DND-41 (cell line): Measurements from ENCODE around the gene HIVEP2.

Source experiments
- ATAC-seq: fragments of 200-7000 bp; cut with Tn5 transposase; 3 replicates; pipeline ENCODE4 v1.9.1; 2021; ENCODE audit warnings: low read depth; ENCODE audit not compliant: insufficient read depth
- DNase-seq: peaks from one replicate; pipeline ENCODE4 v3.0.0-alpha.2; 2020
- H2AFZ ChIP-seq: 2 replicates; pipeline ENCODE4 v1.6.0; 2012; ENCODE audit warnings: low read depth, low read length
- H3K27ac ChIP-seq: 2 replicates; pipeline ENCODE4 v1.5.1; 2012; ENCODE audit warnings: low read length, inconsistent platforms
- H3K27me3 ChIP-seq: fragments of 200-600 bp; sonication (generic); 2 replicates; pipeline ENCODE4 v1.6.0; 2012; ENCODE audit warnings: low read length, mild to moderate bottlenecking, inconsistent platforms; ENCODE audit not compliant: insufficient read depth, poor library complexity
- H3K36me3 ChIP-seq: 2 replicates; pipeline ENCODE4 v1.5.1; 2012; ENCODE audit warnings: low read length, inconsistent platforms; ENCODE audit not compliant: insufficient read depth
- H3K4me1 ChIP-seq: 2 replicates; pipeline ENCODE4 v1.5.1; 2012; ENCODE audit warnings: mild to moderate bottlenecking, low read length; ENCODE audit not compliant: insufficient read depth
- H3K4me2 ChIP-seq: 2 replicates; pipeline ENCODE4 v1.6.0; 2012; ENCODE audit warnings: mild to moderate bottlenecking, moderate library complexity, low read length, inconsistent platforms; ENCODE audit not compliant: insufficient read depth
- H3K4me3 ChIP-seq, 2 experiments: fragments of 200-600 bp in 1 of 2; shearing (Covaris generic) in 1 of 2; 2 replicates each; pipeline ENCODE4 v1.5.1; 2012 to 2016; ENCODE audit warnings: inconsistent platforms in 2 of 2, low read length in 2 of 2, mild to moderate bottlenecking in 2 of 2, low read depth in 1 of 2, moderate library complexity in 1 of 2
- H3K79me2 ChIP-seq: 2 replicates; pipeline ENCODE4 v1.6.0; 2012; ENCODE audit warnings: low read length, inconsistent platforms; ENCODE audit not compliant: insufficient read depth
- H3K9ac ChIP-seq: 2 replicates; pipeline ENCODE4 v1.6.0; 2012; ENCODE audit warnings: low read depth, mild to moderate bottlenecking, inconsistent platforms, low read length, moderate library complexity
- H3K9me3 ChIP-seq: 2 replicates; pipeline ENCODE4 v1.5.1; 2012; ENCODE audit warnings: low read length, moderate library complexity, mild to moderate bottlenecking, inconsistent platforms; ENCODE audit not compliant: insufficient read depth, severe bottlenecking
- H4K20me1 ChIP-seq: 2 replicates; pipeline ENCODE4 v1.6.0; 2012; ENCODE audit warnings: low read length; ENCODE audit not compliant: insufficient read depth
- CTCF ChIP-seq: IDR thresholded peaks from 2 replicates; pipeline ENCODE4 v1.5.1; 2012; ENCODE audit warnings: borderline replicate concordance, low read length, moderate library complexity, mild to moderate bottlenecking; ENCODE audit not compliant: poor library complexity, severe bottlenecking; ENCODE audit errors: extremely low read depth
- EZH2 ChIP-seq: IDR thresholded peaks from 3 replicates; pipeline ENCODE4 v1.6.1; 2012; ENCODE audit warnings: borderline replicate concordance, low read depth, mild to moderate bottlenecking, moderate library complexity, low read length, inconsistent platforms; ENCODE audit not compliant: severe bottlenecking

The HIVEP2 gene

GRCh38 chr6:142891454-142891853 is 53.5 kb downstream of the HIVEP2 start:
- Histone ChIP-seq H2AFZ (no peak overlapping the region), H3K4me1 (peaks cover 12% of the 10 kb centered on the region), H4K20me1 (no peaks in the 10 kb centered on the region), H3K9ac (no peak overlapping the region), H3K9me3 (no peaks in the 10 kb centered on the region), H3K4me3 (no peak overlapping the region), H3K27me3 (no peaks in the 10 kb centered on the region), H3K27ac (no peak overlapping the region), H3K4me2 (no peak overlapping the region), H3K36me3 (no peaks in the 10 kb centered on the region), H3K79me2 (no peaks in the 10 kb centered on the region)
- TF ChIP-seq EZH2 = no peak
- no peak for TF ChIP-seq CTCF
- DNase-seq (no peak), ATAC-seq (no peak)

GRCh38 chr6:142888456-142888855 is 56.5 kb downstream of the HIVEP2 start:
- Histone ChIP-seq H3K4me1 (peaks cover 18% of the 10 kb centered on the region), H3K36me3 (no peaks in the 10 kb centered on the region), H3K79me2 (no peaks in the 10 kb centered on the region), H3K9me3 (no peaks in the 10 kb centered on the region), H3K4me2 (no peak overlapping the region), H3K27ac (no peak overlapping the region; the same call in 1 of the 2 replicates), H3K4me3 (no peak overlapping the region), H4K20me1 (no peaks in the 10 kb centered on the region), H3K27me3 (no peaks in the 10 kb centered on the region), H3K9ac (no peak overlapping the region), H2AFZ (no peak overlapping the region)
- DNase-seq (no peak), ATAC-seq (peak; percentile 68)
- TF ChIP-seq CTCF = no peak
- TF ChIP-seq EZH2 = no peak

- ATAC-seq (no peak), DNase-seq (no peak)
- no peaks in the 10 kb centered on the region for H3K27me3 ChIP-seq
- H3K79me2 ChIP-seq = no peaks in the 10 kb centered on the region
- no peak overlapping the region for H2AFZ ChIP-seq
- H3K4me1 ChIP-seq = peaks cover 18% of the 10 kb centered on the region
- H3K9ac ChIP-seq = no peak overlapping the region
- no peaks in the 10 kb centered on the region for H3K36me3 ChIP-seq
- no peak overlapping the region for H3K27ac ChIP-seq
- TF ChIP-seq EZH2 = no peak
- no peak for TF ChIP-seq CTCF
- H3K9me3 ChIP-seq = no peaks in the 10 kb centered on the region
- H3K4me2 ChIP-seq = no peak overlapping the region
- no peaks in the 10 kb centered on the region for H4K20me1 ChIP-seq
- no peak overlapping the region for H3K4me3 ChIP-seq
Observed at GRCh38 chr6:142887517-142887916, 57.5 kb downstream of the HIVEP2 start.
